Measurements from ENCODE around the gene STK40. TPM values are rescaled to one million over a fixed set of nuclear protein-coding genes. Genes with fewer than 3 reads are reported as not detected.
A peak's percentile ranks its signal among the peaks of the same experiment; 100 is the strongest.

Gene STK40
- total and polyA plus RNA-seq, 2 donors (not counting 1 experiment from before 2014, with no cell fraction given): 14.2 to 15.1 TPM

- Histone ChIP-seq H3K27me3 (ENCODE audit: control insufficient read depth, insufficient read depth, low read length) (no peaks in the 10 kb centered on the region), H4K20me1 (ENCODE audit: control insufficient read depth, extremely low read depth, insufficient read depth, low read length) (no peaks in the 10 kb centered on the region), H3K36me3 (ENCODE audit: control insufficient read depth, insufficient read depth, low read length) (peaks cover 13% of the 10 kb centered on the region), H3K9ac (ENCODE audit: insufficient read depth, low read length) (peak overlapping the region; percentile 51), H3K4me1 (ENCODE audit: control insufficient read depth, extremely low read depth, insufficient read depth, low read length) (peaks cover 7% of the 10 kb centered on the region), H2AFZ (ENCODE audit: low read length) (peak overlapping the region; percentile 85), H3K4me2 (ENCODE audit: extremely low read depth, insufficient read depth, low read length) (peak overlapping the region; percentile 88), H3K9me3 (ENCODE audit: control insufficient read depth, insufficient read depth, low read depth, low read length) (no peaks in the 10 kb centered on the region), H3K4me3 (replicated peaks in 1 of 4; ENCODE audit: control extremely low read depth in 1 of 4, insufficient read depth in 1 of 4, low read depth in 3 of 4, low read length in 4 of 4) (peak overlapping the region; percentile 58 to 69 (median 66)), H3K27ac (ENCODE audit: insufficient read depth, low read length) (peak overlapping the region; percentile 63), H3K79me2 (ENCODE audit: control insufficient read depth, insufficient read depth, low read length) (peaks cover 2% of the 10 kb centered on the region)
- peak; percentile 84 to 90 for DNase-seq (ENCODE audit: low read depth in 2 of 2)
- TF ChIP-seq CTCF (conservative IDR thresholded peaks at IDR 0.05 in 1 of 2, IDR thresholded peaks at IDR 0.05 in 1 of 2; ENCODE audit: low read depth in 1 of 2, low read length in 2 of 2): no peak
- TF ChIP-seq EZH2 (IDR thresholded peaks at IDR 0.05; ENCODE audit: low read length, missing control alignments): no peak
Measured at GRCh38 chr1:36306902-36307456, 78.7 kb downstream of the STK40 start.

DNA sequence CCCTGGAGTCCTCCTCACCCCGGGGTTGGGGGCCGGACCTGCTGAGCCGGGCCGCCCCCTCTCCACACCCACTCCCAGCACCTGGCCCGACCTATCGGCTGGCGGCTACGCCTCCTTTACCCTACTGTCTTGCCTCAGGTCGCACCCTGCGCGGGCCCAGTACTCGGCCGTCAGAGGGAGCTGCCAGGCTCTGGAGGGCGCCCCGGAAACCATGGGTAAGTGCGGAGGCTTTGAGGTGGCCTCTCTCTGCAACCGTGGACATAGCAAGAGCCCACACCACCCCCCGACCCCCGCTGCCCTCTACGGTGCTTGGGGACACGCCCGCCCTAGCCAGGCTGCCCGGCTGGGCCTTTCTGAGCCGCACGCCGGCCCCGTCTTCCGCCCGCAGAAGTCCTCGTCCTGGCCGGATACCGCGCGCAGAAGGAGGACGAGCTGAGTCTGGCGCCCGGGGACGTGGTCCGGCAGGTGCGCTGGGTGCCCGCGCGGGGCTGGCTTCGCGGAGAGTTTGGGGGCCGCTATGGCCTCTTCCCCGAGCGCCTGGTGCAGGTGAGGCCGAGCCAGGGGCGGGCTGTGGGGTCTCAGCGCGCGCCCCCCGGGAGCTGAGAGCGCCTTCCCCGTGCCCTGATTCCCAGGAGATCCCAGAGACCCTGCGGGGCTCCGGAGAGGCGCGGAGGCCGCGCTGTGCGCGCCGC, 79.4 kb downstream of the STK40 start, which contains the start of gene SH3D21:
TSS of gene SH3D21 (plus strand) at position 159 of the 692 bp plus-strand sequence. CDS start at position 212, 53 bp downstream.
- Histone ChIP-seq H4K20me1 (ENCODE audit: control insufficient read depth, extremely low read depth, insufficient read depth, low read length) (no peaks in the 10 kb centered on the region), H3K4me3 (replicated peaks in 1 of 4; ENCODE audit: control extremely low read depth in 1 of 4, insufficient read depth in 1 of 4, low read depth in 3 of 4, low read length in 4 of 4) (peak within 1 kb of the TSS; percentile 58 to 69 (median 66)), H3K4me2 (ENCODE audit: extremely low read depth, insufficient read depth, low read length) (peak within 1 kb of the TSS; percentile 88), H3K27me3 (ENCODE audit: control insufficient read depth, insufficient read depth, low read length) (no peaks in the 10 kb centered on the region), H3K79me2 (ENCODE audit: control insufficient read depth, insufficient read depth, low read length) (peaks cover 2% of the 10 kb centered on the region), H2AFZ (ENCODE audit: low read length) (peak within 1 kb of the TSS; percentile 85), H3K27ac (ENCODE audit: insufficient read depth, low read length) (peak within 1 kb of the TSS; percentile 63), H3K9ac (ENCODE audit: insufficient read depth, low read length) (peak within 1 kb of the TSS; percentile 51), H3K4me1 (ENCODE audit: control insufficient read depth, extremely low read depth, insufficient read depth, low read length) (peaks cover 7% of the 10 kb centered on the region), H3K9me3 (ENCODE audit: control insufficient read depth, insufficient read depth, low read depth, low read length) (no peaks in the 10 kb centered on the region), H3K36me3 (ENCODE audit: control insufficient read depth, insufficient read depth, low read length) (peaks cover 17% of the 10 kb centered on the region)
- DNase-seq (ENCODE audit: low read depth in 2 of 2): peak in 1 of 2 donors; percentile 30
- TF ChIP-seq EZH2 (IDR thresholded peaks at IDR 0.05; ENCODE audit: low read length, missing control alignments): no peak
- peak; percentile 2 to 24 for TF ChIP-seq CTCF (conservative IDR thresholded peaks at IDR 0.05 in 1 of 2, IDR thresholded peaks at IDR 0.05 in 1 of 2; ENCODE audit: low read depth in 1 of 2, low read length in 2 of 2)

DNA sequence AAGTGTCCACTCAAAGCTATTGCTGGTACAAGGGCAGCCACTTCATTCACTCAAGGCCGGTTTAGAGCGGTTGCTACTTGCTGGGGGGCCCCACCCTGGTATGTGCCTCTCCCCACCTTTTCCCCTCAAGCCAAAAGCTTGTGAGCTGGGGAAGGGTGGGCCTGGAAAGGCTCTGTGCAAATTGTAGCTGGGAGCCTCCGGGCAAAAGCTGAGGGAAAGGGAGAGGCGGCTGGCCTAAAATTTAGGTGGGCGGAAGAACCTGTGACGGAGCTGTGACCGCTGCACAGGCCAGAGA, 79.9 kb downstream of the STK40 start:
- H3K4me3 ChIP-seq (replicated peaks in 1 of 4; ENCODE audit: control extremely low read depth in 1 of 4, insufficient read depth in 1 of 4, low read depth in 3 of 4, low read length in 4 of 4): no peak overlapping the region
- no peaks in the 10 kb centered on the region for H3K9me3 ChIP-seq (ENCODE audit: control insufficient read depth, insufficient read depth, low read depth, low read length)
- H3K36me3 ChIP-seq (ENCODE audit: control insufficient read depth, insufficient read depth, low read length): peaks cover 21% of the 10 kb centered on the region
- no peak overlapping the region for H3K27ac ChIP-seq (ENCODE audit: insufficient read depth, low read length)
- DNase-seq (ENCODE audit: low read depth in 2 of 2): no peak
- peaks cover 7% of the 10 kb centered on the region for H3K4me1 ChIP-seq (ENCODE audit: control insufficient read depth, extremely low read depth, insufficient read depth, low read length)
- H3K4me2 ChIP-seq (ENCODE audit: extremely low read depth, insufficient read depth, low read length): no peak overlapping the region
- H3K79me2 ChIP-seq (ENCODE audit: control insufficient read depth, insufficient read depth, low read length): peaks cover 2% of the 10 kb centered on the region
- H4K20me1 ChIP-seq (ENCODE audit: control insufficient read depth, extremely low read depth, insufficient read depth, low read length): no peaks in the 10 kb centered on the region
- H2AFZ ChIP-seq (ENCODE audit: low read length): no peak overlapping the region
- H3K27me3 ChIP-seq (ENCODE audit: control insufficient read depth, insufficient read depth, low read length): no peaks in the 10 kb centered on the region
- H3K9ac ChIP-seq (ENCODE audit: insufficient read depth, low read length): no peak overlapping the region
- TF ChIP-seq EZH2 (IDR thresholded peaks at IDR 0.05; ENCODE audit: low read length, missing control alignments) (no peak), CTCF (conservative IDR thresholded peaks at IDR 0.05 in 1 of 2, IDR thresholded peaks at IDR 0.05 in 1 of 2; ENCODE audit: low read depth in 1 of 2, low read length in 2 of 2) (peak in 1 of 2 donors; percentile 4)
